ENCODE results near the gene HMCN2.

Gene HMCN2

GRCh38 chr9:130237763-130238524, 27.6 kb upstream of the HMCN2 start:
- TF ChIP-seq CTCF (IDR thresholded peaks at IDR 0.05; ENCODE audit: low read depth, low read length): no peak
- Histone ChIP-seq H3K4me1 (peaks cover 25% of the 10 kb centered on the region), H3K27me3 (no peaks in the 10 kb centered on the region), H3K36me3 (peaks cover 34% of the 10 kb centered on the region), H3K9me3 (no peaks in the 10 kb centered on the region), H3K4me3 (ENCODE audit: low read depth, low read length) (no peak overlapping the region)
- DNase-seq: no peak

GRCh38 chr9:130239363-130239695, 26.2 kb upstream of the HMCN2 start:
- Histone ChIP-seq H3K4me3 (ENCODE audit: low read depth, low read length) (no peak overlapping the region), H3K36me3 (peaks cover 24% of the 10 kb centered on the region), H3K4me1 (peaks cover 28% of the 10 kb centered on the region), H3K27me3 (no peaks in the 10 kb centered on the region), H3K9me3 (no peaks in the 10 kb centered on the region)
- no peak for TF ChIP-seq CTCF (IDR thresholded peaks at IDR 0.05; ENCODE audit: low read depth, low read length)
- DNase-seq: no peak

GRCh38 chr9:130239741-130240241, 25.8 kb upstream of the HMCN2 start:
- Histone ChIP-seq H3K4me1 (peaks cover 28% of the 10 kb centered on the region), H3K4me3 (ENCODE audit: low read depth, low read length) (no peak overlapping the region), H3K9me3 (no peaks in the 10 kb centered on the region), H3K36me3 (peaks cover 20% of the 10 kb centered on the region), H3K27me3 (no peaks in the 10 kb centered on the region)
- DNase-seq: no peak
- no peak for TF ChIP-seq CTCF (IDR thresholded peaks at IDR 0.05; ENCODE audit: low read depth, low read length)

- Histone ChIP-seq H3K4me1 (peaks cover 28% of the 10 kb centered on the region), H3K27me3 (no peaks in the 10 kb centered on the region), H3K4me3 (ENCODE audit: low read depth, low read length) (no peak overlapping the region), H3K9me3 (no peaks in the 10 kb centered on the region), H3K36me3 (peaks cover 14% of the 10 kb centered on the region)
- peak; percentile 78 for DNase-seq
- TF ChIP-seq CTCF (IDR thresholded peaks at IDR 0.05; ENCODE audit: low read depth, low read length): no peak
These were observed 25.0 kb upstream of the HMCN2 start for GRCh38 chr9:130240410-130241197.

GRCh38 chr9:130241198-130241535, 24.4 kb upstream of the HMCN2 start:
- no peak overlapping the region for H3K4me3 ChIP-seq (ENCODE audit: low read depth, low read length)
- H3K4me1 ChIP-seq: peaks cover 23% of the 10 kb centered on the region
- H3K27me3 ChIP-seq: no peaks in the 10 kb centered on the region
- peaks cover 12% of the 10 kb centered on the region for H3K36me3 ChIP-seq
- no peak for TF ChIP-seq CTCF (IDR thresholded peaks at IDR 0.05; ENCODE audit: low read depth, low read length)
- H3K9me3 ChIP-seq: no peaks in the 10 kb centered on the region
- no peak for DNase-seq

Data from BE2C (cell line).